H7 (cell line): ENCODE results near the gene LRRC7. TPM values are rescaled to one million over a fixed set of nuclear protein-coding genes. Genes with fewer than 3 reads are reported as not detected.

Experiments
- DNase-seq: peaks from one replicate; pipeline ENCODE4 v3.0.0; 2012
- H3K27me3 ChIP-seq: 2 replicates; pipeline ENCODE4 v1.6.0; 2011; ENCODE audit warnings: mild to moderate bottlenecking, low read length; ENCODE audit not compliant: control insufficient read depth, insufficient read depth
- H3K36me3 ChIP-seq: replicated peaks from 2 replicates; pipeline ENCODE4 v1.5.1; 2011; ENCODE audit warnings: low read length; ENCODE audit not compliant: control insufficient read depth, insufficient read depth
- H3K4me3 ChIP-seq: 2 replicates; pipeline ENCODE4 v1.5.1; 2011; ENCODE audit warnings: low read depth, mild to moderate bottlenecking, control low read depth, low read length, moderate library complexity; ENCODE audit not compliant: insufficient read depth
- total RNA-seq: library from RNA; depleted of rRNA; stranded (reverse); fragments of >200 nt; shearing (Covaris generic); gene quantifications from 2 replicates; pipeline ENCODE4 v1.2.3, GENCODE V29; 2014

The LRRC7 gene
- total RNA-seq, 1 experiment from 2014 or later, result 0.24 TPM

GRCh38 chr1:69824932-69825331 lies 257.2 kb downstream of the LRRC7 start:
- no peaks in the 10 kb centered on the region for H3K27me3 ChIP-seq
- H3K4me3 ChIP-seq, result no peak overlapping the region
- no peak for DNase-seq
- H3K36me3 ChIP-seq, result no peaks in the 10 kb centered on the region

- no peak for DNase-seq
- H3K36me3 ChIP-seq, result no peaks in the 10 kb centered on the region
- no peak overlapping the region for H3K4me3 ChIP-seq
- H3K27me3 ChIP-seq, result no peaks in the 10 kb centered on the region
Measured at GRCh38 chr1:69827732-69828131, 260.0 kb downstream of the LRRC7 start.

GRCh38 chr1:69833536-69833935 lies 265.8 kb downstream of the LRRC7 start:
- DNase-seq, result no peak
- H3K36me3 ChIP-seq, result no peaks in the 10 kb centered on the region
- no peaks in the 10 kb centered on the region for H3K27me3 ChIP-seq
- no peak overlapping the region for H3K4me3 ChIP-seq

- Histone ChIP-seq H3K4me3 (no peak overlapping the region), H3K36me3 (no peaks in the 10 kb centered on the region), H3K27me3 (no peaks in the 10 kb centered on the region)
- DNase-seq, result no peak
Measured at GRCh38 chr1:69834336-69834735, 266.6 kb downstream of the LRRC7 start.

GRCh38 chr1:69835955-69836354 lies 268.2 kb downstream of the LRRC7 start:
- no peaks in the 10 kb centered on the region for H3K27me3 ChIP-seq
- H3K36me3 ChIP-seq, result no peaks in the 10 kb centered on the region
- DNase-seq, result no peak
- no peak overlapping the region for H3K4me3 ChIP-seq

- no peak overlapping the region for H3K4me3 ChIP-seq
Measured at GRCh38 chr1:69836971-69837636, 269.4 kb downstream of the LRRC7 start.

GRCh38 chr1:69842326-69842725 lies 274.6 kb downstream of the LRRC7 start:
- Histone ChIP-seq H3K27me3 (no peaks in the 10 kb centered on the region), H3K4me3 (no peak overlapping the region), H3K36me3 (no peaks in the 10 kb centered on the region)
- no peak for DNase-seq

More at GRCh38 chr1:69836971-69837636, 269.4 kb downstream of the LRRC7 start:
- no peaks in the 10 kb centered on the region for H3K36me3 ChIP-seq
- H3K27me3 ChIP-seq, result no peaks in the 10 kb centered on the region
- DNase-seq, result no peak

- no peaks in the 10 kb centered on the region for H3K27me3 ChIP-seq
- H3K4me3 ChIP-seq, result no peak overlapping the region
- H3K36me3 ChIP-seq, result no peaks in the 10 kb centered on the region
- no peak for DNase-seq
Measured at GRCh38 chr1:69845655-69846054, 277.9 kb downstream of the LRRC7 start.

GRCh38 chr1:69846267-69846666 lies 278.5 kb downstream of the LRRC7 start:
- Histone ChIP-seq H3K36me3 (no peaks in the 10 kb centered on the region), H3K4me3 (no peak overlapping the region), H3K27me3 (no peaks in the 10 kb centered on the region)
- DNase-seq, result no peak

GRCh38 chr1:69847670-69848069 lies 279.9 kb downstream of the LRRC7 start:
- no peaks in the 10 kb centered on the region for H3K36me3 ChIP-seq
- no peak overlapping the region for H3K4me3 ChIP-seq
- H3K27me3 ChIP-seq, result no peaks in the 10 kb centered on the region
- DNase-seq, result no peak

GRCh38 chr1:69852151-69852550 lies 284.4 kb downstream of the LRRC7 start:
- no peaks in the 10 kb centered on the region for H3K36me3 ChIP-seq
- no peak overlapping the region for H3K4me3 ChIP-seq
- no peaks in the 10 kb centered on the region for H3K27me3 ChIP-seq
- no peak for DNase-seq

GRCh38 chr1:69852706-69853105 lies 285.0 kb downstream of the LRRC7 start:
- no peaks in the 10 kb centered on the region for H3K36me3 ChIP-seq
- H3K27me3 ChIP-seq, result no peaks in the 10 kb centered on the region
- DNase-seq, result no peak
- no peak overlapping the region for H3K4me3 ChIP-seq

- no peaks in the 10 kb centered on the region for H3K36me3 ChIP-seq
- H3K27me3 ChIP-seq, result no peaks in the 10 kb centered on the region; the same call in 1 of the 2 replicates
- no peak for DNase-seq
- H3K4me3 ChIP-seq, result no peak overlapping the region
Measured at GRCh38 chr1:69858534-69858933, 290.8 kb downstream of the LRRC7 start.

- Histone ChIP-seq H3K4me3 (no peak overlapping the region), H3K27me3 (no peaks in the 10 kb centered on the region; the same call in 1 of the 2 replicates), H3K36me3 (no peaks in the 10 kb centered on the region)
- DNase-seq, result no peak
Measured at GRCh38 chr1:69861641-69862040, 293.9 kb downstream of the LRRC7 start.

- DNase-seq, result no peak
- no peaks in the 10 kb centered on the region; the same call in 1 of the 2 replicates for H3K27me3 ChIP-seq
- no peak overlapping the region for H3K4me3 ChIP-seq
- no peaks in the 10 kb centered on the region for H3K36me3 ChIP-seq
Measured at GRCh38 chr1:69862906-69863305, 295.2 kb downstream of the LRRC7 start.

- Histone ChIP-seq H3K4me3 (no peak overlapping the region), H3K36me3 (no peaks in the 10 kb centered on the region), H3K27me3 (no peaks in the 10 kb centered on the region; the same call in 1 of the 2 replicates)
- no peak for DNase-seq
Measured at GRCh38 chr1:69863704-69864103, 296.0 kb downstream of the LRRC7 start.
